ENCODE measurements around the gene RERE.

DNA sequence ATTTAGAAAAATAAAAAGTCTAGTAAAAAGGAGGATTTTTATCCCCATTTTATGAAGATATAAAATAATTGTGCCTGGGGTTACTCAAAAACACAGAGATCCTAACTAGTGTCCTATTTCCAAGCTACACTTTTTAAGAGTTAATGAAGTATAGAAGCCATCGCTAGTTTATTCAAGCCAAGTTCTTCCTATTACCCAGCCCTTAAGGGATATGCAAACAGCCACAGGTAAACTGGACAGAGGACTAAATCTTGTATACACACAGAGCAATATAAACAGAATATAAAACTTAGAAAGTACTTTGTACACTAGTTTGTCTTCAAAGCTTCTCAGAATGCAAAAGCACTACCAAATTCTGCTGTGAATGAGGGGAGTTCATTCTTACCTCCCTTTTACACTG lies 111.1 kb downstream of the RERE start:
- no peak for TF ChIP-seq POLR2AphosphoS5 (IDR thresholded peaks at IDR 0.05; ENCODE audit: insufficient read depth in 1 of 2, low read depth in 1 of 2)
- TF ChIP-seq, protein P1, sequence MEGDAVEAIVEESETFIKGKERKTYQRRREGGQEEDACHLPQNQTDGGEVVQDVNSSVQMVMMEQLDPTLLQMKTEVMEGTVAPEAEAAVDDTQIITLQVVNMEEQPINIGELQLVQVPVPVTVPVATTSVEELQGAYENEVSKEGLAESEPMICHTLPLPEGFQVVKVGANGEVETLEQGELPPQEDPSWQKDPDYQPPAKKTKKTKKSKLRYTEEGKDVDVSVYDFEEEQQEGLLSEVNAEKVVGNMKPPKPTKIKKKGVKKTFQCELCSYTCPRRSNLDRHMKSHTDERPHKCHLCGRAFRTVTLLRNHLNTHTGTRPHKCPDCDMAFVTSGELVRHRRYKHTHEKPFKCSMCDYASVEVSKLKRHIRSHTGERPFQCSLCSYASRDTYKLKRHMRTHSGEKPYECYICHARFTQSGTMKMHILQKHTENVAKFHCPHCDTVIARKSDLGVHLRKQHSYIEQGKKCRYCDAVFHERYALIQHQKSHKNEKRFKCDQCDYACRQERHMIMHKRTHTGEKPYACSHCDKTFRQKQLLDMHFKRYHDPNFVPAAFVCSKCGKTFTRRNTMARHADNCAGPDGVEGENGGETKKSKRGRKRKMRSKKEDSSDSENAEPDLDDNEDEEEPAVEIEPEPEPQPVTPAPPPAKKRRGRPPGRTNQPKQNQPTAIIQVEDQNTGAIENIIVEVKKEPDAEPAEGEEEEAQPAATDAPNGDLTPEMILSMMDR (IDR thresholded peaks at IDR 0.05) = no peak
